WERI-Rb-1 (cell line): Measurements from ENCODE around the gene INTS6L.
A peak's percentile ranks its signal among the peaks of the same experiment; 100 is the strongest.
"Not testable (repeated sequence)": the region's sequence is repeated elsewhere in the genome, so short reads cannot be mapped to it uniquely, and the experiment has no call there.

Source experiments
- DNase-seq: peaks from one replicate; pipeline ENCODE4 v3.0.0-alpha.2; 2020
- H3K27ac ChIP-seq: fragments of 250-450 bp; sonication (Bioruptor Pico); 2 replicates; pipeline ENCODE4 v1.5.1; 2020; ENCODE audit warnings: mild to moderate bottlenecking, moderate library complexity
- H3K27me3 ChIP-seq: fragments of 250-450 bp; sonication (Bioruptor Pico); 2 replicates; pipeline ENCODE4 v1.5.1; 2021; ENCODE audit warnings: mild to moderate bottlenecking, low read depth, moderate library complexity; ENCODE audit not compliant: insufficient read depth, severe bottlenecking
- H3K36me3 ChIP-seq: fragments of 250-450 bp; sonication (Bioruptor Pico); 2 replicates; pipeline ENCODE4 v1.5.1; 2020; ENCODE audit warnings: mild to moderate bottlenecking, moderate library complexity
- H3K4me3 ChIP-seq: 2 replicates; pipeline ENCODE4 v1.5.1; 2011; ENCODE audit warnings: low read depth, mild to moderate bottlenecking, control low read depth, low read length
- H3K9me3 ChIP-seq: fragments of 250-450 bp; sonication (Bioruptor Pico); 2 replicates; pipeline ENCODE4 v1.5.1; 2021; ENCODE audit warnings: mild to moderate bottlenecking, moderate library complexity; ENCODE audit not compliant: severe bottlenecking
- TF ChIP-seq, protein P1 (sequence below): IDR thresholded peaks from 2 replicates; pipeline ENCODE4 v1.5.1; 2011; ENCODE audit warnings: low read depth, mild to moderate bottlenecking, control low read depth, inconsistent platforms, low read length

INTS6L gene

DNA sequence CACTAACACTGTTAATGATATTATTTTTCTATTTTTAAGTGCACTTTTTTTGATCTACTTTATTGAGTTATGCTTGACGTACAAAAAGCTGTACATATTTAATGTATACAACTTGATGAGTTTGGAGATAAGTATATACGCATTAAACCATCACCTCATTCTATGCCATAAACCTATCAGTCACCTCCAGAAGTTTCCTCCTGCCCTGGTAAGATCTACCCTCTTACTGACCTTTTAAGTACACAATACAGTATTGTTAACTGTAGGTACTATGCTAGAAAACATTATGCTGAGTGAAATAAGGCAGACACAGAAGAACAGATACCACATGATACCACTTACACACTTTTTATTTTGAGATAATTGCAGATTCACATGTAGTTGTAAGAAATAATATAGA is 36.9 kb downstream of the INTS6L start:
- Histone ChIP-seq H3K9me3 (no peaks in the 10 kb centered on the region), H3K27ac (no peak overlapping the region), H3K4me3 (no peak overlapping the region), H3K27me3 (no peaks in the 10 kb centered on the region), H3K36me3 (no peaks in the 10 kb centered on the region)
- TF ChIP-seq, protein P1, sequence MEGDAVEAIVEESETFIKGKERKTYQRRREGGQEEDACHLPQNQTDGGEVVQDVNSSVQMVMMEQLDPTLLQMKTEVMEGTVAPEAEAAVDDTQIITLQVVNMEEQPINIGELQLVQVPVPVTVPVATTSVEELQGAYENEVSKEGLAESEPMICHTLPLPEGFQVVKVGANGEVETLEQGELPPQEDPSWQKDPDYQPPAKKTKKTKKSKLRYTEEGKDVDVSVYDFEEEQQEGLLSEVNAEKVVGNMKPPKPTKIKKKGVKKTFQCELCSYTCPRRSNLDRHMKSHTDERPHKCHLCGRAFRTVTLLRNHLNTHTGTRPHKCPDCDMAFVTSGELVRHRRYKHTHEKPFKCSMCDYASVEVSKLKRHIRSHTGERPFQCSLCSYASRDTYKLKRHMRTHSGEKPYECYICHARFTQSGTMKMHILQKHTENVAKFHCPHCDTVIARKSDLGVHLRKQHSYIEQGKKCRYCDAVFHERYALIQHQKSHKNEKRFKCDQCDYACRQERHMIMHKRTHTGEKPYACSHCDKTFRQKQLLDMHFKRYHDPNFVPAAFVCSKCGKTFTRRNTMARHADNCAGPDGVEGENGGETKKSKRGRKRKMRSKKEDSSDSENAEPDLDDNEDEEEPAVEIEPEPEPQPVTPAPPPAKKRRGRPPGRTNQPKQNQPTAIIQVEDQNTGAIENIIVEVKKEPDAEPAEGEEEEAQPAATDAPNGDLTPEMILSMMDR, result no peak
- DNase-seq, result no peak

- Histone ChIP-seq H3K4me3 (no peak overlapping the region), H3K27me3 (no peaks in the 10 kb centered on the region), H3K9me3 (no peaks in the 10 kb centered on the region), H3K27ac (no peak overlapping the region), H3K36me3 (no peaks in the 10 kb centered on the region)
- TF ChIP-seq, protein P1, result no peak
- DNase-seq, result no peak
Measured at GRCh38 chrX:135572436-135572835, 52.0 kb downstream of the INTS6L start.

GRCh38 chrX:135581496-135581895 is 61.0 kb downstream of the INTS6L start:
- no peak for DNase-seq
- H3K27me3 ChIP-seq, result peaks cover 4% of the 10 kb centered on the region
- TF ChIP-seq, protein P1, result no peak
- H3K36me3 ChIP-seq, result no peaks in the 10 kb centered on the region
- no peak overlapping the region for H3K4me3 ChIP-seq
- H3K9me3 ChIP-seq, result no peaks in the 10 kb centered on the region
- no peak overlapping the region for H3K27ac ChIP-seq

- Histone ChIP-seq H3K9me3 (no peaks in the 10 kb centered on the region), H3K4me3 (no peak overlapping the region), H3K27me3 (peaks cover 14% of the 10 kb centered on the region), H3K27ac (no peak overlapping the region), H3K36me3 (no peaks in the 10 kb centered on the region)
- DNase-seq, result no peak
- TF ChIP-seq, protein P1, result no peak
Measured at GRCh38 chrX:135585153-135585552, 64.7 kb downstream of the INTS6L start.

- TF ChIP-seq, protein P1, result 0 out of 2 replicates have a peak, but pooled peaks have one; percentile 5
- no peak overlapping the region for H3K4me3 ChIP-seq
- H3K9me3 ChIP-seq, result no peaks in the 10 kb centered on the region
- no peak overlapping the region for H3K27ac ChIP-seq
- H3K27me3 ChIP-seq, result peaks cover 17% of the 10 kb centered on the region
- no peaks in the 10 kb centered on the region for H3K36me3 ChIP-seq
- DNase-seq, result no peak
Measured at GRCh38 chrX:135591871-135592270, 71.4 kb downstream of the INTS6L start.

DNA sequence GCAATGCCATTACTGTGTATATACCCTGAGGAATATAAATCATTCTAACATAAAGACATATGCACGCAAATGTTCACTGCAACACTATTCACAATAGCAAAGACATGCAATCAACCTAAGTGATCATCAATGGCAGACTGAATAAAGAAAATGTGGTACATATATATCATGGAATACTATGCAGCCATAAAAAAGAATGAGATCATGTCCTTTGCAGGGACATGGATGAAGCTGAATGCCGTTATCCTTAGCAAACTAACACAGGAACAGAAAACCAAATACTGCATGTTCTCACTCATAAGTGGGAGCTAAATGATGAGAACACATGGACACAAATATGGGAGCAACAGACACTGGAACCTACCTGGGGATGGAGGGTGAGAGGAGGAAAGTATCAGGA is 73.6 kb downstream of the INTS6L start:
- not testable (repeated sequence) for H3K27ac ChIP-seq, H3K36me3 ChIP-seq, H3K4me3 ChIP-seq, DNase-seq, H3K9me3 ChIP-seq
- peaks cover 11% of the 10 kb centered on the region for H3K27me3 ChIP-seq

GRCh38 chrX:135594453-135594852 is 74.0 kb downstream of the INTS6L start:
- not testable (repeated sequence) for H3K27ac ChIP-seq, H3K4me3 ChIP-seq, H3K27me3 ChIP-seq, H3K36me3 ChIP-seq, H3K9me3 ChIP-seq, DNase-seq
